PFSK-1 (cell line): Measurements from ENCODE around the gene MGLL.

Source experiments
- POLR2AphosphoS5 ChIP-seq: IDR thresholded peaks from 2 replicates; pipeline ENCODE4 v1.6.1; 2012; ENCODE audit warnings: low read depth, mild to moderate bottlenecking, control low read depth, low read length, moderate library complexity
- TAF1 ChIP-seq: IDR thresholded peaks from 2 replicates; pipeline ENCODE4 v1.6.1; 2012; ENCODE audit warnings: low read length, control low read depth, borderline replicate concordance; ENCODE audit not compliant: insufficient read depth
- TF ChIP-seq, protein P1 (sequence below), 2 experiments: IDR thresholded peaks; 2 replicates each; pipeline versions ENCODE4 v1.6.1 to v1.8.0; 2011 to 2012; ENCODE audit warnings: low read depth in 2 of 2, low read length in 2 of 2, control low read depth in 1 of 2, inconsistent platforms in 1 of 2, mild to moderate bottlenecking in 1 of 2, moderate library complexity in 1 of 2; ENCODE audit not compliant: insufficient read depth in 1 of 2

DNA sequence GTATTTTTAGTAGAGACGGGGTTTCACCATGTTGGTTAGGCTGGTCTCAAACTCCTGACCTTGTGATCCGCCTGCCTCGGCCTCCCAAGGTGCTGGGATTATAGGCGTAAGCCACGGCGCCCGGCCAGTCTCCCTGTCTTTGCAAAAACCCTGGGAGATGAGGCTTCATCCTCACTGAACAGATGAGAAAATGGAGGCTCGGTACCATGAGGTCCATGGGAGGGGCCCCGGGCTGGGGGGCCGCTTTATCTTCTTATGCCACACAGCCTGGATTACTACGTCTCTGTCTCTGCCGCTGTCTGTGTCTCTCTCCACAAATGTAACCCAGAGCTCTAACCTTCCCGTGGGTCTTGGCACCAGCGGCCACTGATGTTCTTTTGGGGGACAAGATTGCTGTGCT is 110.4 kb downstream of the MGLL start:
- TF ChIP-seq POLR2AphosphoS5 (no peak), TAF1 (no peak)
- TF ChIP-seq, protein P1, sequence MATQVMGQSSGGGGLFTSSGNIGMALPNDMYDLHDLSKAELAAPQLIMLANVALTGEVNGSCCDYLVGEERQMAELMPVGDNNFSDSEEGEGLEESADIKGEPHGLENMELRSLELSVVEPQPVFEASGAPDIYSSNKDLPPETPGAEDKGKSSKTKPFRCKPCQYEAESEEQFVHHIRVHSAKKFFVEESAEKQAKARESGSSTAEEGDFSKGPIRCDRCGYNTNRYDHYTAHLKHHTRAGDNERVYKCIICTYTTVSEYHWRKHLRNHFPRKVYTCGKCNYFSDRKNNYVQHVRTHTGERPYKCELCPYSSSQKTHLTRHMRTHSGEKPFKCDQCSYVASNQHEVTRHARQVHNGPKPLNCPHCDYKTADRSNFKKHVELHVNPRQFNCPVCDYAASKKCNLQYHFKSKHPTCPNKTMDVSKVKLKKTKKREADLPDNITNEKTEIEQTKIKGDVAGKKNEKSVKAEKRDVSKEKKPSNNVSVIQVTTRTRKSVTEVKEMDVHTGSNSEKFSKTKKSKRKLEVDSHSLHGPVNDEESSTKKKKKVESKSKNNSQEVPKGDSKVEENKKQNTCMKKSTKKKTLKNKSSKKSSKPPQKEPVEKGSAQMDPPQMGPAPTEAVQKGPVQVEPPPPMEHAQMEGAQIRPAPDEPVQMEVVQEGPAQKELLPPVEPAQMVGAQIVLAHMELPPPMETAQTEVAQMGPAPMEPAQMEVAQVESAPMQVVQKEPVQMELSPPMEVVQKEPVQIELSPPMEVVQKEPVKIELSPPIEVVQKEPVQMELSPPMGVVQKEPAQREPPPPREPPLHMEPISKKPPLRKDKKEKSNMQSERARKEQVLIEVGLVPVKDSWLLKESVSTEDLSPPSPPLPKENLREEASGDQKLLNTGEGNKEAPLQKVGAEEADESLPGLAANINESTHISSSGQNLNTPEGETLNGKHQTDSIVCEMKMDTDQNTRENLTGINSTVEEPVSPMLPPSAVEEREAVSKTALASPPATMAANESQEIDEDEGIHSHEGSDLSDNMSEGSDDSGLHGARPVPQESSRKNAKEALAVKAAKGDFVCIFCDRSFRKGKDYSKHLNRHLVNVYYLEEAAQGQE (IDR thresholded peaks at IDR 0.05; ENCODE audit: insufficient read depth in 1 of 2, low read depth in 2 of 2, low read length in 2 of 2) = no peak
